A673 (cell line): ENCODE measurements around the gene ATG10.

Experiments
- EZH2 ChIP-seq: fragments of 200-600 bp; sonication (generic); IDR thresholded peaks from 2 replicates; pipeline ENCODE4 v1.6.1; 2017; ENCODE audit warnings: borderline replicate concordance, low read depth, mild to moderate bottlenecking, mixed read lengths, antibody characterized with exemption, low read length; ENCODE audit not compliant: poor library complexity, severe bottlenecking
- TF ChIP-seq, protein P1 (sequence below): fragments of 300-800, 200-600 bp; sonication (generic); conservative IDR thresholded peaks from 2 replicates; pipeline ENCODE4 v1.5.1; 2017; ENCODE audit warnings: low read depth, mild to moderate bottlenecking, antibody characterized with exemption, low read length, moderate library complexity, mixed read lengths

DNA sequence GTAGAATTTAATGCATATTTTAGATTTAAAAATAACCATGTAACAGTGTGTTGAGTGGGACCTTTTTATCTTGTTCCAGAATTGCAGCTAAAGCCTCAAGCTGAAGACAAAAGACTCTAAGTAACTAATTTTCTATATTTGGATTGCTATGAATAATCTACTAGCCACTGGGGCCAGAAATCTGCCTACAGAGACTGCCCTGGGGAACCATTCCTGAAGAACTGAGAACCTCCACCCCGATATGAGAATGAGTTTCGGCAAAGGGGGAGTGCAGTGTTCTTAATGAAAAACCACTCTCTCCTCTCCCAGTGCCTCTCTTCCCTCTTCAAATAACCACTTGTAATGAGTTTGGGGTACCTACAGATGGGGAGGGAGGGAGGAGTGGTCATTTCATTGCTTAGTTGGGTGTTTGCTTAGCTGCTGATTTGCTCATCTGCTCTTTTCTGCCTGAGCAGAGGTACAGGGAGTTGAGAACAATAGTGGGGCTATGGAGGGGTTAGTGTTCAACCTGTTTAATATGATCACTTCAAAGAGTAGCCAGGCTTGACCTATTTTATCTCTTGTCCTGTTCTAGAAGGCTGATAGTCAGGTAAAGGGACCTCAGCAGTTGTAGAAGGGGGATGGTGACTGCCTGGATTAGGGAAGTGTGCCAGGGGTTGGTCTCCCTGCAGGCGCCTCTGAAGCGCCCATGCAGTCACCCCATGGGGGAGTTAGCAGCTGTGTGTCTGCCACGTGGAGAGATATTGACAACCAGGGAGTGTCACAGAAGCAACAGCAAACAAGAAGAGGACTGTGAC lies 47.7 kb downstream of the ATG10 start:
- TF ChIP-seq, protein P1, sequence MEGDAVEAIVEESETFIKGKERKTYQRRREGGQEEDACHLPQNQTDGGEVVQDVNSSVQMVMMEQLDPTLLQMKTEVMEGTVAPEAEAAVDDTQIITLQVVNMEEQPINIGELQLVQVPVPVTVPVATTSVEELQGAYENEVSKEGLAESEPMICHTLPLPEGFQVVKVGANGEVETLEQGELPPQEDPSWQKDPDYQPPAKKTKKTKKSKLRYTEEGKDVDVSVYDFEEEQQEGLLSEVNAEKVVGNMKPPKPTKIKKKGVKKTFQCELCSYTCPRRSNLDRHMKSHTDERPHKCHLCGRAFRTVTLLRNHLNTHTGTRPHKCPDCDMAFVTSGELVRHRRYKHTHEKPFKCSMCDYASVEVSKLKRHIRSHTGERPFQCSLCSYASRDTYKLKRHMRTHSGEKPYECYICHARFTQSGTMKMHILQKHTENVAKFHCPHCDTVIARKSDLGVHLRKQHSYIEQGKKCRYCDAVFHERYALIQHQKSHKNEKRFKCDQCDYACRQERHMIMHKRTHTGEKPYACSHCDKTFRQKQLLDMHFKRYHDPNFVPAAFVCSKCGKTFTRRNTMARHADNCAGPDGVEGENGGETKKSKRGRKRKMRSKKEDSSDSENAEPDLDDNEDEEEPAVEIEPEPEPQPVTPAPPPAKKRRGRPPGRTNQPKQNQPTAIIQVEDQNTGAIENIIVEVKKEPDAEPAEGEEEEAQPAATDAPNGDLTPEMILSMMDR: no peak
- no peak for TF ChIP-seq EZH2
